Measurements from ENCODE around the gene HLA-DOA.

Gene HLA-DOA

DNA sequence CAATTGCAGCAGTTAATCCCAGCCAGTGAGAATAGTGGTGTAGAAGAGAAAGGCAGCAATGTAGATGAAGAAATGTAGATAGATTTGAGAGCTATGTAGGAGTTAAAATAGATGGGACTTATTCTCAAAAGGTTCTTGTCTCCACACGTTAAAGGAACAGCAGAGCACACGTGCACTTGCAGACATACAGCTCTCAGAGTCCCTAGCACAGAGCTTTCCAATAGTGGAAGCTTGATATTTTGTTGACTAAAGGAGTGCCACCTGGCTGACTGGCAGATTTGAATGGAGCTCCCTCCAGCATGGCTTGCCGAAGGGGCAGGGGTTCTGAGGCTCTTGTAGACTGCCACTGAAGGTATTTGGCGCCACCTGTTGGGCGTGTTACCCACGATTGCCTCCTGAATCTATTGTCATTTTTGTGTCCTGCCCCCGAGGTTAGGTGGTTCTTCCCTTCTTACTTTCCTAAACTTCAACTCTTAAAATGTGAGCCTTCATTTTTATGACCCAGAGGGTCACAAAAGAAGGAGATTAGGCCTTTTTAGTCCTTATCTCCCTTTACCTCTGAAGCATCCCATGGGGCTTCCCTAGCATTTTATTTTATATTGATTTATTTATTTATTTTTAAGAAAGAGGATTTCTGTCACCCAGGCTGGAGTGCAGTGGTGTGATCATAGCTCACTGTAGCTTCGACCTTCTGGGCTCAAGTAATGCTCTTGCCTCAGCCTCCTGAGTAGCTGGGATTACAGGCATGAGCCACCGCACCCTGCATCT is 24.6 kb downstream of the HLA-DOA start:
- TF ChIP-seq POLR2AphosphoS5 (IDR thresholded peaks at IDR 0.05; ENCODE audit: low read depth, low read length) (no peak), TAF1 (IDR thresholded peaks at IDR 0.05; ENCODE audit: borderline replicate concordance, insufficient read depth, low read length) (no peak), FOXP2 (optimal IDR thresholded peaks at IDR 0.05; ENCODE audit: borderline replicate concordance, extremely low read depth, extremely low read length, insufficient read depth) (no peak), SIN3A (IDR thresholded peaks at IDR 0.05; ENCODE audit: borderline replicate concordance, insufficient read depth, low read length) (no peak)
- TF ChIP-seq, protein P1, sequence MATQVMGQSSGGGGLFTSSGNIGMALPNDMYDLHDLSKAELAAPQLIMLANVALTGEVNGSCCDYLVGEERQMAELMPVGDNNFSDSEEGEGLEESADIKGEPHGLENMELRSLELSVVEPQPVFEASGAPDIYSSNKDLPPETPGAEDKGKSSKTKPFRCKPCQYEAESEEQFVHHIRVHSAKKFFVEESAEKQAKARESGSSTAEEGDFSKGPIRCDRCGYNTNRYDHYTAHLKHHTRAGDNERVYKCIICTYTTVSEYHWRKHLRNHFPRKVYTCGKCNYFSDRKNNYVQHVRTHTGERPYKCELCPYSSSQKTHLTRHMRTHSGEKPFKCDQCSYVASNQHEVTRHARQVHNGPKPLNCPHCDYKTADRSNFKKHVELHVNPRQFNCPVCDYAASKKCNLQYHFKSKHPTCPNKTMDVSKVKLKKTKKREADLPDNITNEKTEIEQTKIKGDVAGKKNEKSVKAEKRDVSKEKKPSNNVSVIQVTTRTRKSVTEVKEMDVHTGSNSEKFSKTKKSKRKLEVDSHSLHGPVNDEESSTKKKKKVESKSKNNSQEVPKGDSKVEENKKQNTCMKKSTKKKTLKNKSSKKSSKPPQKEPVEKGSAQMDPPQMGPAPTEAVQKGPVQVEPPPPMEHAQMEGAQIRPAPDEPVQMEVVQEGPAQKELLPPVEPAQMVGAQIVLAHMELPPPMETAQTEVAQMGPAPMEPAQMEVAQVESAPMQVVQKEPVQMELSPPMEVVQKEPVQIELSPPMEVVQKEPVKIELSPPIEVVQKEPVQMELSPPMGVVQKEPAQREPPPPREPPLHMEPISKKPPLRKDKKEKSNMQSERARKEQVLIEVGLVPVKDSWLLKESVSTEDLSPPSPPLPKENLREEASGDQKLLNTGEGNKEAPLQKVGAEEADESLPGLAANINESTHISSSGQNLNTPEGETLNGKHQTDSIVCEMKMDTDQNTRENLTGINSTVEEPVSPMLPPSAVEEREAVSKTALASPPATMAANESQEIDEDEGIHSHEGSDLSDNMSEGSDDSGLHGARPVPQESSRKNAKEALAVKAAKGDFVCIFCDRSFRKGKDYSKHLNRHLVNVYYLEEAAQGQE (IDR thresholded peaks at IDR 0.05; ENCODE audit: insufficient read depth in 1 of 2, low read depth in 2 of 2, low read length in 2 of 2) = no peak

DNA sequence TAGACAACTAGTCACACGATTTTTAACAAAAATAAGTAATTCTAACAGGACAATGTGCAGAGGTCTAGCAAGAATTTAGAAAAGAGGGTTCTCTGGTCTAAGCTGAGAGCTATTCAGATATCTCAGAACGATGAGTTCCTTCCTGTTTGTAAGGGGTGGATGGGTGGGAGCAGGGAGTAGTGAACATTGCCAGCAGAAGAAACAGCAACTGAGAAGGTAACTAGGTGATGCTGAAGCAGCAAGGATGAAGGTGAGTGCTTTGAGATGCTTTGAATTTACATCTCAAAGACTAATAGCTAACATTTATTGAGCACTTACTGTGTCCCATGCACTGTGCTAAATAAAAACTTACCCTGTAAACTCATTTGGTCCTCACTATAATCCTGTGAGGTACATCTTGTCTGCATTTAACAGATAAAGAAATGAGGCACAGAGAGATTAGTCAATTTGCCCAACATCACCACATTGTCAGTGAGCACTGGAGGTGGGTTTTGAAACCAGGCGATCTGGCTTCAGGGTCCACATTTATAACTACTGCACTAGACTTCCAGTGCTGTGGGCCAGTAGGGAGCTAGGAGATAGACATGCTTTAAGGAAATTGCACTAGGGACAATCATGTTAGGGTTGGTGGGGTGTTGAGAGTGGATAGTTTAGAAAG is 25.3 kb downstream of the HLA-DOA start:
- no peak for TF ChIP-seq TAF1 (IDR thresholded peaks at IDR 0.05; ENCODE audit: borderline replicate concordance, insufficient read depth, low read length)
- TF ChIP-seq FOXP2 (optimal IDR thresholded peaks at IDR 0.05; ENCODE audit: borderline replicate concordance, extremely low read depth, extremely low read length, insufficient read depth) = no peak
- TF ChIP-seq SIN3A (IDR thresholded peaks at IDR 0.05; ENCODE audit: borderline replicate concordance, insufficient read depth, low read length) = no peak
- TF ChIP-seq, protein P1 (IDR thresholded peaks at IDR 0.05; ENCODE audit: insufficient read depth in 1 of 2, low read depth in 2 of 2, low read length in 2 of 2) = no peak
- no peak for TF ChIP-seq POLR2AphosphoS5 (IDR thresholded peaks at IDR 0.05; ENCODE audit: low read depth, low read length)

DNA sequence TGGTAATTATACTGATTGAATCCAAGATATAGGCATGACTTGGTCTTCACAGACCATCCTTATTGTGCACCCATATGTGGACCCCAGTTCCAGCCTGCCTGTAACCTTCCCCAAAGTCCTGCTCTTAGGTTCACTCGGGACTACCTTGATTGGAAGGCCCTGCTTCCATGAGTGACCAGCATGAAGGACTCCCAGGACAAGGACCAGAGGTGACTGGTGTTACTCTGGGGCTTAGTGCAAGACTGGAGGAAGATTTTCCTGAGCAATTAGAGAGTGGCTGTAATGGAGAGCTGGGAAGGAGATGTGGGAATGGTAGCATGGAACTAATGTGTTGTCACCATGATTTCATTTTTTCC is 25.9 kb downstream of the HLA-DOA start:
- TF ChIP-seq, protein P1 (IDR thresholded peaks at IDR 0.05; ENCODE audit: insufficient read depth in 1 of 2, low read depth in 2 of 2, low read length in 2 of 2) = no peak
- TF ChIP-seq POLR2AphosphoS5 (IDR thresholded peaks at IDR 0.05; ENCODE audit: low read depth, low read length) (no peak), SIN3A (IDR thresholded peaks at IDR 0.05; ENCODE audit: borderline replicate concordance, insufficient read depth, low read length) (no peak), FOXP2 (optimal IDR thresholded peaks at IDR 0.05; ENCODE audit: borderline replicate concordance, extremely low read depth, extremely low read length, insufficient read depth) (no peak), TAF1 (IDR thresholded peaks at IDR 0.05; ENCODE audit: borderline replicate concordance, insufficient read depth, low read length) (no peak)

DNA sequence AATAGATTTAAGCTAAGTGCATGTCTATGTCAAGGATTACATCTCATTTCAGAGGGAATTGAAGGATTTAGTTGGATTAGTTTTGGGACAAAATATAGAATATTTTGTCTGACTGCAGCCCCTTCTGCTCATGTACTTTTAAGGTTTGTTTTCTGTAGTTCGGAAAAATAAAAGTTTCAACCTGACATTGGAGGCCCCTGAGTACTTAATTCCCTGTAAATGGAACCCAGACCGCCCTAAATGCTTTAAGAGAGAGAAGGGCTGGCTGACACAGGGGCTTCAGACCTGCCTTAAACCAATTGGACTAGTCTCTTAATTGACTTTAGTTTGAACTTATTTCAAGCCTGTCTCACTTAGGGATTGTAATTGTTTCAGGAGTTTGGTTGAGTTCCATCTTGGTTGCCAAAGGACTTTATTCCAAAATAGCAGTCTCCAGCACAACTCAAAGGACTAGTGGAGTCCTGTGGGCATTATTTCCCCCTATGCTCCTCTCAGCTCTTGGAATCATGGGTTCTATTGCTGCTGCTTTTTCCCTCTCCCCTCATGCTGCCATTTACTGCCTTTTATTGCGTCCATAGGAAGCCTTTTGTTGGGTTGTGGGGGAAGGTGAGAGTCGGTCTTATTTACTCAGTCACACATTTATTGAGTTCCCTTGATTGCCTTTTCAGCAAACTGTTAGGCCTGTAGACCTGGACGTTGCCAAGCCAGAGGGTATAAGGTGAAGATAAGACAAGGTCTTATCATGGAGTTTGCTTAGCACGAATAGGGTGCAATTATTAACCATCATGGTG is 26.5 kb downstream of the HLA-DOA start:
- TF ChIP-seq TAF1 (IDR thresholded peaks at IDR 0.05; ENCODE audit: borderline replicate concordance, insufficient read depth, low read length) (no peak), POLR2AphosphoS5 (IDR thresholded peaks at IDR 0.05; ENCODE audit: low read depth, low read length) (peak; percentile 67)

DNA sequence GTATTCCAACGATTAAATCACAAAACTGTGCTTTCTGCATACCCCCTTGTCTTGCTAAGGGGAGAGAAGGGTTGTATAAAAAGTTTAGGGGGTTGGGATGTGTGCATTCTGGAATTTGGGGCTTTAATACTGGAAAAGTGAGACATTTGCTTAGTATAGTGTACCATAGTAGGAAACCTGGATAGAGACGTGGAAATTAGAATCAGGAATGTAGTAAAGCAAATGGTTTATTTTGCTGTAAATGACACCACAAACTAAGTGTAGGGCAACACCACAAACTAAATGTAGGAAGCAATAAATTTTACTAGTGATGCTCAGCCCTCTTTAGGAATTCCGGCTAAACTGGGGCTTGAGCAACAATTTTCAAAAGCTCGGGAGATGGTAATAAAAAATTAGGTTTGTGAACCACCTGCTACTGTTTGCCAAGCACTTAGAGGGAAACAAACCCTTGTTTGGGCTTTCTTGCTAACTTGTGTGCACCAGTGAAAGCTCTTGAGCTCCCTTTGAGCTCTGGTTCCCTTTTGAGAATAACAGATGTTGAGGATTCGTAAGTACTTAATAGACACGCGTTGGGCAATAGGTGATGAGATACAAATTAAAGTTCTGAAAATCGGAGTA is 27.2 kb downstream of the HLA-DOA start:
- no peak for TF ChIP-seq SIN3A (IDR thresholded peaks at IDR 0.05; ENCODE audit: borderline replicate concordance, insufficient read depth, low read length)
- TF ChIP-seq FOXP2 (optimal IDR thresholded peaks at IDR 0.05; ENCODE audit: borderline replicate concordance, extremely low read depth, extremely low read length, insufficient read depth) = no peak
- peak; percentile 81 for TF ChIP-seq POLR2AphosphoS5 (IDR thresholded peaks at IDR 0.05; ENCODE audit: low read depth, low read length)
- no peak for TF ChIP-seq TAF1 (IDR thresholded peaks at IDR 0.05; ENCODE audit: borderline replicate concordance, insufficient read depth, low read length)

All from PFSK-1 (cell line).